Erythroblast (primary cell): ENCODE data around the gene FAM181B.
A peak's percentile ranks its signal among the peaks of the same experiment; 100 is the strongest.

Experiments used
- DNase-seq, 2 experiments: peaks; one replicate each; lab custom pipeline; 2025; lab: John Stamatoyannopoulos, UW
- GATA1 ChIP-seq: IDR thresholded peaks from 2 replicates; pipeline ENCODE4 v1.6.1; 2011; ENCODE audit warnings: low read depth, mild to moderate bottlenecking, control low read depth, low read length, moderate library complexity
- POLR2A ChIP-seq: IDR thresholded peaks from 2 replicates; pipeline ENCODE4 v1.6.1; 2011; ENCODE audit warnings: mild to moderate bottlenecking, low read length

FAM181B gene

DNA sequence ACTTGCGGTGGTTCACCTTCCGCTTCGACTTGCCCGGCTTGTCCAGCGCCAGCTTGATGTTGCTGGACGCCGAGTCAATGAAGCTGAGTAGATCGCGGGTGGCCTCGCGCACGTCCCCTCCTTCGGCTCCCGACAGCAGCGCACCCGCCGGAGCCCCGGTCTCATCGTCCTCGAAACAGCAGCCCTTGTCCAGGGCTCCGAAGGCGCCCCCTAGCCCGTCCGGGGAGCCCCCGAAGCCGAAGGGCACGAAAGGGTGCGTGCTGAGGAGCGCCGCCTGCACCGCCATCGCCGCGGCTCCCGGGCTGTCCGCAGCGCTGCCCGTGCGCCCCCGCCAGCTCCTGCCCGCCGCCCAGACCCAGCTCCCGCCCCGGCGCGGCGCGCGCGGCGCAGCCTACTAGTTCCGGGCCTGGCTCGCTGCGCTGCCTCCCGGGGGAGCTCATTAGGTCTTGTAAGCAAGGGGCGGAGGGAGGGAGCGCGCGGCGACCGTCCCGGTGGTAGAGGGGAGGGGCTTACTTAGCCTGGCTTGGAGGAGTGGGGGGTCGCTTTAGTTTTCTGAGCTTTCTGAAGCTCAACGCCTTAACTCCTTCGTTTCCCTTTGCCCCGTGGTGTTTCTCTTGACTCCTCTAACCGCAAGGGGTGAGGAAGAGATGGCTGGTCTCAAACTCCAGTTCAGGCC, at the start of gene FAM181B:
FAM181B (minus strand) TSS at position 421 of the 676 bp plus-strand sequence; CDS start at position 286, 135 bp downstream.
- peak; percentile 28 to 52 for DNase-seq

DNA sequence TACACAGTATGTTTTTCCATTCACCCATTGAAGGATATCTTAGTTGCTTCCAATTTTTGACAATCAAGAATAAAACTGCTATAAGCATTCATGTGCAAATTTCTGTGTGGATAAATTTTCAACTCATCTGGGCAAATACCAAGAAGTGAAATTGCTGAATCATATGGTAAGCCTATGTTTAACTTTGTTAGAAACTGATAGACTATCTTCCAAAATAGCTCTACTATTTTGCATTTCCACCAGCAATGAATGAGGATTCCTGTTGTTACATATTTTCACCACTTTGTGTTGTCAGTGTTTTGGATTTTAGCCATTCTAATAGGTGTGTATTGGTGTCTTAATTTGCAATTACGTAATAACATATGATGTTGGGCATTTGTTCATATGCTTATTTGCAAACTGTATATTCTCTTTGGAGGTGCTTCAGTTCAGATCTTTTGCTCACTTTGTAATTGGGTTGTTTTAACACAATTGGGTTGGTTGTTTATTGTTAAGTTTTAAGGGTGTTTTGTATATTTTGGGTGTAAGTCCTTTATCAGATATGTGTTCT, 49.2 kb upstream of the FAM181B start:
- DNase-seq: peak; percentile 8 to 12

More for the DNA sequence above, at the start of gene FAM181B:
- TF ChIP-seq POLR2A: no peak
- no peak for TF ChIP-seq GATA1

GRCh38 chr11:82778776-82779175, 45.1 kb upstream of the FAM181B start:
- no peak for TF ChIP-seq GATA1
- no peak for TF ChIP-seq POLR2A
- DNase-seq: no peak

More for the DNA sequence above, 49.2 kb upstream of the FAM181B start:
- TF ChIP-seq POLR2A: no peak
- no peak for TF ChIP-seq GATA1

DNA sequence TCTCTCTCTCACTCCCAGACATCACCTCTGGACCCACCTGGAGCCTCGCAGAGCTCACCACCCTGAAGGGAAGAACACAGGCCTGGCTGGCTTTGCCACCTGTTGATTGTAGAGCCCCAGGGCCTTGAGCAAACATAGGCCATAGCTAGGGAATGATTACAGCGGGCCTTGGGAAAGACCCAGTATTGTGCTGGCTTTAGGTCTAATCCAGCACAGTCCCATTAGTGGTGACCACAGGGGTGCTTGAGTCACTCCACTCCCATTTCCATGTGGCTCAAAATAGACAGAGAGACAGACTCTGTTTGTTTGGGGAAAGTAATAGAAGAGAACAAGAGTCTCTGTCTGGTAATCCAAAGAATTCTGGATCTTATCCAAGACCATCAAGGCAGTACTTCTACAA, 42.7 kb upstream of the FAM181B start:
- no peak for DNase-seq
- TF ChIP-seq GATA1: no peak
- no peak for TF ChIP-seq POLR2A

- TF ChIP-seq GATA1 (no peak), POLR2A (no peak)
- DNase-seq: peak; percentile 69
These were observed 42.2 kb upstream of the FAM181B start for GRCh38 chr11:82775736-82776346.

DNA sequence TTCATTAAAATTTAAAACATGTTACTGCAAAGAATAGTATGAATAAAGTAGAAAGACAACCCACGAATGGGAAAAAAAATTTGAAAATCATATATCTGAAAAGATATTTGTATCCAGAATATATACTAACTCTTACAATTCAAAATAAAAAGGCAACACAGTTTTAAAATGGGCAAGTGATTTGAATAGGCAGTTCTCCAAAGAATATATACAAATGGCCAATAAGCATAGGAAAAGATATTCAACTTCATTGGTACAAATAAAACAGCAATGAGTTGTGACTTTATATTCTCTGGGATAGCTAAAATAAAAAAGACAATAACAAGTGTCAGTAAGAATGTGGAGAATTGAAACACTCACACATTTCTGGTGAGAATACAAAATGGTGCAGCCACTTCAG, 41.6 kb upstream of the FAM181B start:
- no peak for TF ChIP-seq POLR2A
- TF ChIP-seq GATA1: no peak
- no peak for DNase-seq

DNA sequence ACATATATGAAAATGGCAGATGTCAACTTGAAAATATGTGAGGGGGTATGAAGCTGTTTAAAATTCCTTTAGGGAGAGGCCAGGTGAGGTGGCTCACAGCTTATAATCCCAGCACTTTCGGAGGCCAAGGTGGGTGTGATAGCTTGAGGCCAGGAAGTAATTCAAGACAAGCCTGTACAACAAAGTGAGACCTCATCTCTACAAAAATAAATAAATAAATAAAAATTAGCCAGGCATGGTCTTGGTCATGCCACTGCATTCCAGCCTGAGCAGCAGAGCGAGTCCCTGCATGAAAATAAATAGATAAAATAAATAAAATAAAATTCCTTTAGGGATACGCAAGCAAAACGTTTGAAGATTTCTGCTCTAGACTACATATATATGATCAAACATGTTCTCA, 38.1 kb upstream of the FAM181B start:
- TF ChIP-seq GATA1: no peak
- no peak for TF ChIP-seq POLR2A
- DNase-seq: no peak

DNA sequence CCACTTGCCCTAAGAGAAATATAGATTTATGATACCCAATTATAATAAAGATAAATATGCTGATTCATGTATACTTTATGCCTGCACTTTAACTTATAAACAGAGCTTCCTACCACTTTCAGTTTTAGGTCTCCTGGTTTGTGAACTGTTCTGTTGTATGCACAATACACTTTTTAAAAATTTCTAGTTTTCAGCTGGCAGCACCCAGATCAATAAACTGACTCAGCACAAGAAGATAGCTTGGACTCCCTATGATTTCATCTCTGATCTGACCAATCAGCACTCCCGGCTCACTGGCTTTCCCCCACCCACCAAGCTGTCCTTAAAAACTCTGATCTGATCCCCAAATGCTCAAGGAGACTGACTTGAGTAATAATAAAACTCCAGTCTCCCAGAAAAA, 33.5 kb upstream of the FAM181B start:
- peak; percentile 10 to 11 for DNase-seq
- no peak for TF ChIP-seq GATA1
- TF ChIP-seq POLR2A: no peak

GRCh38 chr11:82765466-82766034, 31.9 kb upstream of the FAM181B start:
- no peak for DNase-seq
- no peak for TF ChIP-seq POLR2A

DNA sequence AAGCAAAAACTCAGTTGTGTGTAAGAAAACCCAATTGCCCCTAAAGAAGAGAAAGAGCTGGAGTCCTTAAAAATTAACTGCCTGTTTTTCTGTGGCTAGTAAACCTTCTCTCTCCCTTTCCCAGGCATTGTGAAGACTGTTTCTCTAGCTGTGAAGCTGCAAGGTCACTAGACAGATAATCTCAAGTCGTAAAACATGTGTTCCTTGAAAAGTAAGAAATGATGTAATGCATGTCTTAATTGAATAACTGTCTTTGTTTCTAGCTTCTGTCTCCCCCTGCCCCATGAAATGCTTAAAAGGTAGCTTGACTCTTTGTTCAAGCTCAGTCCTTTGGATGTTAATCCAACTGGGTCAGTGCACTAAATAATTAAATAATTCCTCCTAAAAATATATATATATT, 29.5 kb upstream of the FAM181B start:
- TF ChIP-seq POLR2A: no peak

GRCh38 chr11:82759649-82760048, 26.0 kb upstream of the FAM181B start:
- no peak for DNase-seq
- TF ChIP-seq GATA1: no peak
- no peak for TF ChIP-seq POLR2A

More for the DNA sequence above, 29.5 kb upstream of the FAM181B start:
- DNase-seq: no peak

GRCh38 chr11:82757660-82758357, 24.1 kb upstream of the FAM181B start:
- no peak for DNase-seq
- TF ChIP-seq POLR2A (no peak), GATA1 (no peak)

DNA sequence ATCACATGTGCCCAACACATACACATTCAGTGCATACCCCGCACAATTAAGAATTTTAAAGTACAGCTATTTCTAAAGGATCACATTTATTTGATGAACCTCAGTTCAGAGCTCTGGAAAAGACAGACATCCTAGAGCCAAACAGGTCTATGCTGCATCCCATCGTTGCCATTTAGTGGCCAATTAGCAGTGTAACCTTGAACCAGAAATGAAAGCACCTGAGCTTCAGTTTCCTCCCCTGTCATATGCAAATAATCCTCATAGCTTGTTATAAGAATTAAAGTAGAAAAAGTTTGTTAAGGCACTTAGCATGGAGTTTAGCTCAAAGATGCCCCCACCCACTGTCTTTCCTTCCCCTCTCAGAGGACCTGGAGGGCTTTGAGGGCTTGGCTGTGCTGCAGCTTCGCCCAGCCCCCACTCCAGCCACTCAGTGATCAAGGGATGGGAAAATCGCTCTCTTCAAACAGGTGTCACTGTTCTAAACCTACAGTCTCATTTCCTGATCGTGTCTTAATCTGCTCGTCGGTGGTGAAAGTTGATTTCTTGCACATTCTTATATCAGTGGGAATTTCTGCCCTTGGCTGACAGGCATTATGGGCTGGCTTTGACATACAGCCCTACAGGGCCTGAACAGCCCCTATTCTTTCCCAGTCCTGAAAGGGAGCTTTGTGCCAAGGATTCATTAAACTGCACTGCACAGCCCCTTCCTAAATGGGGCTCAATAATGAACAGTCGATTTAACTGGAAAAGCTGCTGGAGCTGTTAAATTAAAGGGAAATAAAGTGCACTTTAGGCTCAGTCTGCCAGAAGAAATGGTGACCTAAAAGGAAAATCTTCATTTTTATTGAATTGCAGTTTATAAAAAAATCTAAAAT, 23.3 kb upstream of the FAM181B start:
- DNase-seq: no peak
- TF ChIP-seq GATA1: no peak
- no peak for TF ChIP-seq POLR2A
